ENCODE results near the gene MRO. TPM values are rescaled to one million over a fixed set of nuclear protein-coding genes. Genes with fewer than 3 reads are reported as not detected.

MRO gene
- total RNA-seq, 6 experiments from 2014 or later = 2.2 to 14.8 (median 2.7) TPM

GRCh38 chr18:50814395-50814794 lies 5.4 kb downstream of the MRO start:
- 65% methylated on average over 7 of the region's 7 CpGs for WGBS (ENCODE audit: insufficient coverage, low coverage, low lambda C conversion rate, missing lambda C conversion rate)
- TF ChIP-seq CTCF (IDR thresholded peaks at IDR 0.05) (no peak), POLR2A (IDR thresholded peaks at IDR 0.05) (no peak)
- Histone ChIP-seq H3K9me3 (no peaks in the 10 kb centered on the region), H3K36me3 (no peaks in the 10 kb centered on the region), H3K4me1 (peaks cover 0 to 18% (median 0%) of the 10 kb centered on the region in 4 donors), H3K27me3 (no peaks in the 10 kb centered on the region), H3K4me3 (no peak overlapping the region), H3K27ac (no peak overlapping the region)
- DNase-seq = no peak
- no peak for ATAC-seq
- intact Hi-C loops (cut with DNase I) = no loop called here

- Histone ChIP-seq H3K27ac (no peak overlapping the region), H3K36me3 (no peaks in the 10 kb centered on the region), H3K4me3 (no peak overlapping the region), H3K9me3 (no peaks in the 10 kb centered on the region), H3K4me1 (peaks cover 0 to 9% (median 0%) of the 10 kb centered on the region in 4 donors), H3K27me3 (no peaks in the 10 kb centered on the region)
- TF ChIP-seq POLR2A (IDR thresholded peaks at IDR 0.05) (no peak), CTCF (IDR thresholded peaks at IDR 0.05) (no peak)
- no peak for ATAC-seq
- 100% methylated on average over 2 of the region's 2 CpGs for WGBS (ENCODE audit: insufficient coverage, low coverage, low lambda C conversion rate, missing lambda C conversion rate)
- intact Hi-C loops (cut with DNase I) = no loop called here
- DNase-seq = no peak
Observed at GRCh38 chr18:50813353-50813752, 6.5 kb downstream of the MRO start.

- no peaks in the 10 kb centered on the region for H3K27me3 ChIP-seq
- H3K4me1 ChIP-seq = peaks cover 0 to 6% (median 0%) of the 10 kb centered on the region in 4 donors
- H3K9me3 ChIP-seq = no peaks in the 10 kb centered on the region
- ATAC-seq = peak in 1 of 4 donors; percentile 72
- no peak overlapping the region for H3K27ac ChIP-seq
- TF ChIP-seq CTCF (IDR thresholded peaks at IDR 0.05) = no peak
- no peak for TF ChIP-seq POLR2A (IDR thresholded peaks at IDR 0.05)
- 100% methylated on average over 1 of the region's 2 CpGs for WGBS (ENCODE audit: insufficient coverage, low coverage, low lambda C conversion rate, missing lambda C conversion rate)
- DNase-seq = no peak
- H3K4me3 ChIP-seq = no peak overlapping the region
- intact Hi-C loops (cut with DNase I) = no loop called here
- no peaks in the 10 kb centered on the region for H3K36me3 ChIP-seq
Observed at GRCh38 chr18:50812834-50813233, 7.0 kb downstream of the MRO start.

GRCh38 chr18:50807176-50807575 lies 12.6 kb downstream of the MRO start:
- 59% methylated on average over 2 of the region's 2 CpGs for WGBS (ENCODE audit: insufficient coverage, low coverage, low lambda C conversion rate, missing lambda C conversion rate)
- TF ChIP-seq POLR2A (IDR thresholded peaks at IDR 0.05) (no peak), CTCF (IDR thresholded peaks at IDR 0.05) (no peak)
- intact Hi-C loops (cut with DNase I) = no loop called here
- Histone ChIP-seq H3K9me3 (no peaks in the 10 kb centered on the region), H3K27ac (no peak overlapping the region), H3K4me1 (peaks cover 0 to 6% (median 0%) of the 10 kb centered on the region in 4 donors), H3K27me3 (no peaks in the 10 kb centered on the region), H3K36me3 (no peaks in the 10 kb centered on the region), H3K4me3 (no peak overlapping the region)
- ATAC-seq = peak; percentile 43 to 63 (median 57)
- DNase-seq = no peak

GRCh38 chr18:50806208-50806616 lies 13.6 kb downstream of the MRO start:
- ATAC-seq (peak; percentile 67 to 83 (median 72)), DNase-seq (peak in 2 of 3 donors; percentile 36 to 62)
- no peak overlapping the region for H3K27ac ChIP-seq
- no peaks in the 10 kb centered on the region for H3K27me3 ChIP-seq
- TF ChIP-seq POLR2A (IDR thresholded peaks at IDR 0.05) = no peak
- no peak for TF ChIP-seq CTCF (IDR thresholded peaks at IDR 0.05)
- intact Hi-C loops (cut with DNase I) = no loop called here
- H3K9me3 ChIP-seq = no peaks in the 10 kb centered on the region
- peaks cover 0 to 6% (median 0%) of the 10 kb centered on the region in 4 donors for H3K4me1 ChIP-seq
- H3K36me3 ChIP-seq = no peaks in the 10 kb centered on the region
- no peak overlapping the region for H3K4me3 ChIP-seq
- 90% methylated on average over 2 of the region's 15 CpGs for WGBS (ENCODE audit: insufficient coverage, low coverage, low lambda C conversion rate, missing lambda C conversion rate)

Measured in right lobe of liver (tissue), 6 donors.